Hindlimb muscle (tissue), 1 donor: ENCODE results near the gene TMEM167B. TPM values are rescaled to one million over a fixed set of nuclear protein-coding genes. Genes with fewer than 3 reads are reported as not detected.

Experiments used
- DNase-seq: peaks from one replicate; pipeline ENCODE4 v3.0.0-alpha.2; 2013
- polyA plus RNA-seq: library from polyadenylated mRNA; unstranded; fragments of 120-200 nt; gene quantifications from one replicate; pipeline ENCODE4 v1.2.1, GENCODE V29; 2013; ENCODE audit not compliant: insufficient read length

The TMEM167B gene
- polyA plus RNA-seq, 1 donor = 39.5 TPM

GRCh38 chr1:109083501-109083900 is 7.1 kb upstream of the TMEM167B start:
- no peak for DNase-seq

GRCh38 chr1:109083923-109084322 is 6.6 kb upstream of the TMEM167B start:
- DNase-seq = no peak

GRCh38 chr1:109084563-109085517 is 5.7 kb upstream of the TMEM167B start:
- DNase-seq = no peak

- peak; percentile 65 for DNase-seq
These were observed 1.1 kb upstream of the TMEM167B start for GRCh38 chr1:109089242-109090015.

- no peak for DNase-seq
These were observed 694 bp downstream of the TMEM167B start for GRCh38 chr1:109091078-109091838.

DNA sequence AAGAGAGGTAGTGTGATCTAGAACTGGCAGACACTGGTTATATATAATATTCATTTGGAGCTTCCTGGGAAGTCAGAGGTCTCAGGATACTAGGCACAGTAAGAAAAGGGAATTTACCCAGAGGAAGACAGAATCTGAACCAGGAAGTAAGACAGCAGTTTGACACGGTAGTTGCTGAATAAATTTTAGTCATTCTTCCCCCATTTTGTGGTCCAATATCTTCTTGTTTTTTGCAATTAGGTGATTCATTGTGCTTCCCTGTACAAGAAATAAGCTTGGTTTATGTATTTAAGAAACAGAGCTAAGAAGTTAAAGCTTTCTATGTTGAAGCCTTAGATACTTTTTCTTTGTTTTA is 1.3 kb downstream of the TMEM167B start:
- no peak for DNase-seq

GRCh38 chr1:109094377-109094803 is 3.8 kb downstream of the TMEM167B start:
- DNase-seq = no peak

DNA sequence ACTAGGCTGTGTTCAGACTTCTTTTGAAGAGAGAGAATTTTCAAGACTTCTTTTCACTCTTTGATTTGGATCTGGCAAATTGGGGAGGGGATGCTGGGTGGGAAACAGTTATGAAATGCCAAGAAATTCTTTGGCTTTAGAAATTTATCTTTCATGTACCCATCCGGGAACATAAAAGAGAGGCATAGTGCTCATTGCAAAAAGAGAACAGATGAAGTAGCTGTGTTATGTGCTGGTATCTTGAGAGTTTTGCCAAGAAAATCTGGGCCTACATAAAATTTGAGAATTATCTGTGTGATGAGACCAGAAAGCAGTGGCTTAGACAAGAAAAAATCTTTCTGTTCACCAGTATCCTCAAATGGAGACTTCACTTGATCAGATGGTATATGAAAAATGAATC is 4.3 kb downstream of the TMEM167B start:
- no peak for DNase-seq

GRCh38 chr1:109095631-109096030 is 5.1 kb downstream of the TMEM167B start:
- no peak for DNase-seq

DNA sequence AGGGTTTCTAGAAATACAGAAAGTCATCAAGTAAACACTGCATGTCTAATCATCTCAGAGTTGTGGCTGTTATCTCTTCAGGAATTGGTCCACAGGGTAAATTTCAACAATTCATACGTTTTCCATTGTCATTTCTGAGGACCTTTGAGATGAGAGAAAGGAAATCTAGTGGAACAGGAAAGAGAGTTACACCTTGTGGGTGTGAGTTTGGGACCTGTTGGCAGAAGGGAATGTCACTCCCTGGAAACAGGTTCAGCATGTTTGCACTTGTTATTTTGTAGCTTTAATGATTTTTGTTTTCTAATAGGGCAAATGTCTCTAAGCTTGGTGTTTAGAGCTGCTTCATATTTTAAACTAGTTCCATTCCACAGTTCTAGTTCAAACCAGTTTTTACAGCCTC is 5.6 kb downstream of the TMEM167B start:
- no peak for DNase-seq

GRCh38 chr1:109099938-109100773 is 9.6 kb downstream of the TMEM167B start:
- peak; percentile 97 for DNase-seq

DNA sequence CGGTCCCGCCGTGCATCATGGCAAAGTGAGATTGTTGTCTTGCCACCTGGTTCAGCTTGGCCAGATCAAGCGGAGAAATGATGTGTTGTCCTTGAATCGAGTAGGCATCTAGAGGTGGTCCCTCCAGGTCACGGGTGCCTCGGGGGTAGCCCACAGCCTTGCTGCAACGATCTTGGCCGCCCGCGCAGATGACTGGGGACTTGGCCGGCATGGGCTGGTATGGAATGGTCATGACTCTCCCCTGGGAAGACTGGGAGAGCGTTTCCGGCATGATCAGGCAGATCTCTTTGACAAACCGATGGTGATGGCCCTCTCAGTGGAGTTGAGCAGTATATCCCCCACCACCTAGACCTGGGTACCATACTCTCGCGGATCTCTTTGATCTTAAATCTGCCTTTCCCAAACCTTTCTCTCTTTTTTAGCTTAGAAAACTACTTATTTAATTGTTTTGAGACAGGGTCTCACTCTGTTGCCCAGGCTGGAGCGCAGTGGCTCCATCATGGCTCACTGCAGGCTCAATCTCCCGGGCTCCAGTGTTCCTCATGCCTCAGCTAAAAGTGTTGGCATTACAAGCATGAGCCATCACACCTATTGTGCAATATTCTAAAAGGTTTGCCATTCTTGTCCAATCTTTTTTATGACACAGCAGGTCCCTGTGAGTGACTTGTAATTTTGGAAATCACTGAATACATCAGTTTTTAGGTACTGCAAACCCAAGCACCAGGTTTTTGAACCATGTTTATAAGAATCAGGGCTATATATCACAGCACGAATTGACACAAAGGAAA is 14.0 kb downstream of the TMEM167B start:
- no peak for DNase-seq

DNA sequence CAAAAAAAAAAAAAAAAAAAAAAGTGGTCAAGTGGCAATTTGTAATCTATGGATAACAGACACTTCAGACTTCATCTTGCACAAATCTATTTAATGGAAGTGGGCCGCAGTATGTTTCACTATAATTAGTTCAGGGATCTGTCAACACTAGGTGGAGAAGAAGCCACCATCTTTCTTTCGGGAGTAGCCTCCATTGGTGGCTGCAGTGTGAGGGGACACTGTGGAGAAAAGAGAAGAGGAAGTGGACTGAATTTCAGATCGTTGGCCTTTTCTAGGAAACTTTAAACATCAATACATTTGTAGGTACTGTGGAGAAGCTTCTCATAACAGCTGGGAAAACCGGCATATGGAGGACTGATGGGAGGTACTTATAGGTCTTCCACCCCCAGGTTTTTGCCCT is 15.3 kb downstream of the TMEM167B start:
- no peak for DNase-seq

DNA sequence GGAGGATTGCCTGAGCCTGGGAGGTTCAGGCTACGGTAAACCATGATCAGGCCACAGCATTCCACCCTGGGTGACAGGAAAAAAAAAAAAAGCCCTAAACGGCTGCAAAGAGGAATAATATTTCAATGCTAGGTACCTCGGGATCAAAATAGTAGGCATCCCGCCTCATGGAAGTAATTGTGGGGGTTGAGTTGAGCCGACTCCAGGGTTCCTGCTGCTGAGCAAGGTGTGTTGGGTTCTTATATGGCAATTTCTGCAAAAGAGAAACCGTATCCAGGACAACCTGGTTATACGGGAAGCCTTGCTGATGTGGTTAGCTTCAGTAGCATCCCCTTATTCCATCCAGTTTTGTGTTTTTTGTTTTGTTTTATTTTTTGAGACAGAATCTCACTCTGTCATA is 17.2 kb downstream of the TMEM167B start:
- DNase-seq = no peak

- no peak for DNase-seq
These were observed 19.3 kb downstream of the TMEM167B start for GRCh38 chr1:109109906-109110305.

- no peak for DNase-seq
These were observed 21.0 kb downstream of the TMEM167B start for GRCh38 chr1:109111386-109112055.

DNA sequence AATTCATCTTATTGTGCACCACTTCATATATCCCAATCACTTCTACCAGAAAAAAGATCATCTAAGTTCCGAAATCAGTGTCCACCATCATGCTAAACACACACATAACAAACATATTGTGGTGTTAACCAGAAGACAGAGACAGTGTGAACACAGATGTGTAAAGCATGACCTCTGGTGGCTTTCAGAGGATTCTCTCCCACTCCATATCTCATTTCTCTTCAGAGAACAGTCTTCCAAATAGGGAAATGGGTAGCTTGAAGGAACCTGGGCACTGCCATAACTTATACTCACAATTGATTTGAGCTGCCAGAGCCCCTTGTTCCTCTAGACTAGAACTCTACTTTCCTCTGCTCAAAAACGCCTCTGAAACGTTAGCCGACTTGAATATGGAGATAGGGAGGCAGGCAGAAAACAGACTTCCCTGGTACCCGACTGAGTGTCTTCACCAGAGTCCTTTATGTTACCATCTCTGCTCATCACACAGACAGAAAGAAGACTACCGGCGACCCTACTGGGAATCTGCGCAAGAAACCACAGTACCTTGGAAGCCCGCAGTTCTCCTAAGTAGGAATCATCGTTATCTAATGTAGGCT is 21.6 kb downstream of the TMEM167B start:
- DNase-seq = no peak

DNA sequence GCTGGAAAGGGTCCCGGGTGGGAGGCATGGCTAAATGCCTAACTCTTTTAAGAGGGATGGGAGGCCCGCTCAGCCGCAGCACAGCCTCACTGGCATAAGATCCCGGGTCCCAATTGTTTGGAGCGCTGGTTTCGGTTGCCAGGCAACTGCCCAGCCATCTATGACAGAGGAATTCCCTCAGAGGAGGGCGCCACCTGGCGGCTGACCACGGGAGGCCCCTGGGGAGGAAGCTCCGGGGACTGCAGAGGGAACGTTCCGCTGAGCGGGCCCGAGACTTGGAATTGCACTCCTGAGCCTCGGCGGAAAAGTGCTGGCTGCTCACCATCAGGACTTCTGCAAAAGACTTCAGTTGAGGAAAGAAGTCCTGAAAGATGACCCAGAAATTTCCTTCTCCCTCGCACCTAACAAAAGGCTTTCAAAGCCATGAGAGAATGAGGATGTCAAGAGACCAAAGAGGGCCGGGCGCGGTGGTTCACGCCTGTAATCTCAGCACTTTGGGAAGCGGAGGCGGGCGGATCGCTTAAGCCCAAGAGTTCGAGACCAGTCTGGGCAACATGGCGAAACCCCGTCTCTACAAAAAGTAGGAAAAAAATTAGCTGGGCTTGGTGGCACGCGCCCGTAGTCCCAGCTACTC is 22.2 kb downstream of the TMEM167B start:
- DNase-seq = peak; percentile 81

- DNase-seq = peak; percentile 51
These were observed 23.2 kb downstream of the TMEM167B start, which contains the start of gene ELAPOR1 for GRCh38 chr1:109113590-109114341. TSS of gene ELAPOR1 (plus strand) at chr1:109114115. CDS start at chr1:109114184, 69 bp downstream.
